ENCODE results near the gene SMG6. TPM values are rescaled to one million over a fixed set of nuclear protein-coding genes. Genes with fewer than 3 reads are reported as not detected.
"Not testable (repeated sequence)": the region's sequence is repeated elsewhere in the genome, so short reads cannot be mapped to it uniquely, and the experiment has no call there.

SMG6 gene
- total RNA-seq, 2 experiments from 2014 or later = 37.8 to 38.7 TPM

GRCh38 chr17:2266865-2267228, 36.7 kb downstream of the SMG6 start:
- Mint-ChIP-seq H3K27ac (peak overlapping the region; percentile 100), H3K4me1 (peaks cover 77% of the 10 kb centered on the region), H3K27me3 (no peaks in the 10 kb centered on the region), H3K4me3 (peak overlapping the region; percentile 79), H3K36me3 (ENCODE audit: low read depth) (peaks cover 50% of the 10 kb centered on the region), H3K9me3 (no peaks in the 10 kb centered on the region)
- no peak for DNase-seq
- ChIA-PET POLR2A (interaction anchor here (0.6 to 7.8 kb wide), 19 partner anchors 8 to 550 kb away, joined by 3 to 159 read pairs (median 6); partner anchors contain the start of genes HIC1, SMG6, SRR and TSR1), CTCF (interaction anchor here (0.5 to 4.5 kb wide), 11 partner anchors 14 to 214 kb away, joined by 3 to 34 read pairs (median 5); no protein-coding TSS in a partner anchor)

GRCh38 chr17:2266045-2266864, 37.3 kb downstream of the SMG6 start:
- H3K4me3 Mint-ChIP-seq = peak overlapping the region; percentile 79
- peaks cover 55% of the 10 kb centered on the region for H3K36me3 Mint-ChIP-seq (ENCODE audit: low read depth)
- no peaks in the 10 kb centered on the region for H3K27me3 Mint-ChIP-seq
- H3K4me1 Mint-ChIP-seq = peaks cover 80% of the 10 kb centered on the region
- peak; percentile 94 for DNase-seq
- peak overlapping the region; percentile 100 for H3K27ac Mint-ChIP-seq
- ChIA-PET POLR2A (interaction anchor here (0.6 to 7.8 kb wide), 21 partner anchors 8 to 549 kb away, joined by 3 to 159 read pairs (median 6); partner anchors contain the start of genes HIC1, SMG6, SRR and TSR1), CTCF (interaction anchor here (0.5 to 4.5 kb wide), 10 partner anchors 13 to 1531 kb away, joined by 3 to 34 read pairs (median 4); no protein-coding TSS in a partner anchor)
- H3K9me3 Mint-ChIP-seq = no peaks in the 10 kb centered on the region

GRCh38 chr17:2265166-2265565, 38.4 kb downstream of the SMG6 start:
- H3K36me3 Mint-ChIP-seq (ENCODE audit: low read depth) = peaks cover 56% of the 10 kb centered on the region
- CTCF ChIA-PET = interaction anchor here (0.7 to 4.5 kb wide), 5 partner anchors 12 to 212 kb away, joined by 3 to 34 read pairs (median 8); no protein-coding TSS in a partner anchor

GRCh38 chr17:2264067-2264860, 39.3 kb downstream of the SMG6 start:
- peaks cover 55% of the 10 kb centered on the region for H3K36me3 Mint-ChIP-seq (ENCODE audit: low read depth)
- no peaks in the 10 kb centered on the region for H3K9me3 Mint-ChIP-seq
- H3K27ac Mint-ChIP-seq = peak overlapping the region; percentile 100
- H3K27me3 Mint-ChIP-seq = no peaks in the 10 kb centered on the region
- H3K4me3 Mint-ChIP-seq = peak overlapping the region; percentile 79
- H3K4me1 Mint-ChIP-seq = peaks cover 85% of the 10 kb centered on the region
- POLR2A ChIA-PET = interaction anchor here (0.8 to 7.8 kb wide), 13 partner anchors 8 to 207 kb away, joined by 3 to 159 read pairs (median 8); partner anchors contain the start of genes HIC1, SGSM2, SMG6 and SRR
- CTCF ChIA-PET = interaction anchor here (0.7 to 4.5 kb wide), 6 partner anchors 11 to 211 kb away, joined by 3 to 34 read pairs (median 6); partner anchors contain the start of gene HIC1
- DNase-seq = no peak

More at GRCh38 chr17:2265166-2265565, 38.4 kb downstream of the SMG6 start:
- Mint-ChIP-seq H3K4me3 (peak overlapping the region; percentile 79), H3K27ac (peak overlapping the region; percentile 100), H3K4me1 (peaks cover 84% of the 10 kb centered on the region)
- not testable (repeated sequence) for H3K27me3 Mint-ChIP-seq, H3K9me3 Mint-ChIP-seq, DNase-seq
- POLR2A ChIA-PET = interaction anchor here (0.6 to 7.8 kb wide), 15 partner anchors 10 to 548 kb away, joined by 3 to 159 read pairs (median 10); partner anchors contain the start of genes HIC1, SGSM2, SMG6 and SRR

GRCh38 chr17:2263183-2264066, 40.2 kb downstream of the SMG6 start:
- CTCF ChIA-PET = interaction anchor here (1.2 to 4.5 kb wide), 5 partner anchors 10 to 209 kb away, joined by 3 to 34 read pairs (median 8); partner anchors contain the start of gene HIC1
- Mint-ChIP-seq H3K9me3 (no peaks in the 10 kb centered on the region), H3K27me3 (no peaks in the 10 kb centered on the region), H3K4me1 (peaks cover 93% of the 10 kb centered on the region), H3K27ac (peak overlapping the region; percentile 100), H3K4me3 (peak overlapping the region; percentile 79), H3K36me3 (ENCODE audit: low read depth) (peaks cover 55% of the 10 kb centered on the region)
- DNase-seq = no peak
- POLR2A ChIA-PET = interaction anchor here (1.5 to 7.8 kb wide), 8 partner anchors 9 to 206 kb away, joined by 6 to 159 read pairs (median 12); partner anchors contain the start of genes HIC1, SGSM2, SMG6 and SRR

GRCh38 chr17:2262135-2262587, 41.4 kb downstream of the SMG6 start:
- Mint-ChIP-seq H3K27ac (peak overlapping the region; percentile 58), H3K9me3 (no peaks in the 10 kb centered on the region), H3K4me1 (peaks cover 94% of the 10 kb centered on the region), H3K27me3 (no peaks in the 10 kb centered on the region), H3K36me3 (ENCODE audit: low read depth) (peaks cover 58% of the 10 kb centered on the region), H3K4me3 (no peak overlapping the region)
- ChIA-PET POLR2A (interaction anchor here (1.9 to 7.8 kb wide), 4 partner anchors 10 to 205 kb away, joined by 8 to 159 read pairs (median 44); partner anchors contain the start of genes HIC1, SMG6 and SRR), CTCF (interaction anchor here (1.1 to 5.3 kb wide), 3 partner anchors 8 to 21 kb away, joined by 5 to 39 read pairs (median 6); no protein-coding TSS in a partner anchor)
- DNase-seq = no peak

- DNase-seq = peak; percentile 85
- H3K27me3 Mint-ChIP-seq = no peaks in the 10 kb centered on the region
- H3K9me3 Mint-ChIP-seq = no peaks in the 10 kb centered on the region
- peak overlapping the region; percentile 94 for H3K27ac Mint-ChIP-seq
- H3K36me3 Mint-ChIP-seq (ENCODE audit: low read depth) = peaks cover 62% of the 10 kb centered on the region
- POLR2A ChIA-PET = interaction anchor here (0.7 to 3.6 kb wide), 19 partner anchors 8 to 579 kb away, joined by 3 to 23 read pairs (median 6); partner anchors contain the start of genes HIC1, SMG6, SRR and TSR1
- peak overlapping the region; percentile 67 for H3K4me3 Mint-ChIP-seq
- CTCF ChIA-PET = interaction anchor here (0.6 to 5.3 kb wide), 11 partner anchors 9 to 592 kb away, joined by 3 to 39 read pairs (median 4); partner anchors contain the start of gene HIC1
- H3K4me1 Mint-ChIP-seq = peaks cover 80% of the 10 kb centered on the region
Measured at GRCh38 chr17:2259769-2260536, 43.6 kb downstream of the SMG6 start.

GRCh38 chr17:2258830-2259229, 44.8 kb downstream of the SMG6 start:
- H3K27me3 Mint-ChIP-seq, DNase-seq, H3K9me3 Mint-ChIP-seq: not testable (repeated sequence)
- Mint-ChIP-seq H3K36me3 (ENCODE audit: low read depth) (peaks cover 63% of the 10 kb centered on the region), H3K27ac (peak overlapping the region; percentile 94), H3K4me3 (peak overlapping the region; percentile 67), H3K4me1 (peaks cover 80% of the 10 kb centered on the region)
- ChIA-PET CTCF (interaction anchor here (0.6 to 5.3 kb wide), 10 partner anchors 10 to 437 kb away, joined by 3 to 39 read pairs (median 4); partner anchors contain the start of gene HIC1), POLR2A (interaction anchor here (0.8 to 3.6 kb wide), 10 partner anchors 8 to 542 kb away, joined by 3 to 23 read pairs (median 11); partner anchors contain the start of gene HIC1)

- POLR2A ChIA-PET = interaction anchor here (0.6 to 6.4 kb wide), 18 partner anchors 9 to 537 kb away, joined by 3 to 159 read pairs (median 6); partner anchors contain the start of genes HIC1, SMG6, SRR and TSR1
- peak; percentile 54 for DNase-seq
Measured at GRCh38 chr17:2253768-2254406, 49.7 kb downstream of the SMG6 start.

GRCh38 chr17:2253362-2253761, 50.2 kb downstream of the SMG6 start:
- Mint-ChIP-seq H3K36me3 (ENCODE audit: low read depth) (peaks cover 67% of the 10 kb centered on the region), H3K4me1 (peaks cover 72% of the 10 kb centered on the region), H3K27ac (peak overlapping the region; percentile 89), H3K4me3 (peak overlapping the region; percentile 14), H3K27me3 (no peaks in the 10 kb centered on the region), H3K9me3 (peaks cover 4% of the 10 kb centered on the region)
- POLR2A ChIA-PET = interaction anchor here (0.6 to 6.4 kb wide), 19 partner anchors 8 to 370 kb away, joined by 3 to 159 read pairs (median 6); partner anchors contain the start of genes HIC1, SMG6, SRR and TSR1
- DNase-seq = no peak
- CTCF ChIA-PET = interaction anchor here (1.2 to 3.6 kb wide), 12 partner anchors 8 to 200 kb away, joined by 3 to 32 read pairs (median 6); partner anchors contain the start of gene HIC1

More at GRCh38 chr17:2253768-2254406, 49.7 kb downstream of the SMG6 start:
- Mint-ChIP-seq H3K27ac (peak overlapping the region; percentile 89), H3K36me3 (ENCODE audit: low read depth) (peaks cover 63% of the 10 kb centered on the region), H3K4me3 (peak overlapping the region; percentile 14), H3K27me3 (no peaks in the 10 kb centered on the region), H3K9me3 (peaks cover 4% of the 10 kb centered on the region), H3K4me1 (peaks cover 74% of the 10 kb centered on the region)
- CTCF ChIA-PET = interaction anchor here (0.7 to 3.6 kb wide), 12 partner anchors 8 to 201 kb away, joined by 3 to 32 read pairs (median 6); partner anchors contain the start of gene HIC1

All from activated CD4-positive, alpha-beta memory T cell treated with anti-CD3 and anti-CD28 coated beads, Interleukin-2, amount 10 ng/mL, durations not matched to agents 7 days and 5 days (primary cell).